Renal cortex interstitium (tissue), 15 donors: ENCODE results near the gene KMT5B. TPM values are rescaled to one million over a fixed set of nuclear protein-coding genes. Genes with fewer than 3 reads are reported as not detected.
"Not testable (repeated sequence)": the region's sequence is repeated elsewhere in the genome, so short reads cannot be mapped to it uniquely, and the experiment has no call there.

ENCODE experiments used
- DNase-seq, 11 donors: peaks; one replicate each; pipeline ENCODE4 v3.0.0-alpha.2; 2013; ENCODE audit warnings: low read depth in 9 of 11, low spot score in 4 of 11; ENCODE audit errors: extremely low read depth in 1 of 11
- long read RNA-seq, 16 experiments: transcript quantifications; one replicate each; lab custom pipeline, GENCODE V29; 2026
- polyA plus RNA-seq, 3 donors: library from polyadenylated mRNA; unstranded; fragments of 120-200 nt; gene quantifications; one replicate each; pipeline ENCODE4 v1.2.1, GENCODE V29; 2013; ENCODE audit not compliant: insufficient read length in 3 of 3

Gene KMT5B
- 10 to 100 TPM; 71.9 to 83.1 (median 80.5) TPM for polyA plus RNA-seq
- long read RNA-seq, donor 1, partial matches to known transcripts, result 5 of 8 reads
- long read RNA-seq, donor 1, other reads (novel, unspliced or antisense), result 0 of 8 reads
- long read RNA-seq, donor 2, partial matches to known transcripts, result 30 of 30 reads
- long read RNA-seq, donor 2, other reads (novel, unspliced or antisense), result 0 of 30 reads
- long read RNA-seq, donor 3, partial matches to known transcripts, result 7 of 7 reads
- long read RNA-seq, donor 3, other reads (novel, unspliced or antisense), result 0 of 7 reads
- long read RNA-seq, donor 4, result 0 reads
- long read RNA-seq, donor 5, result 0 reads
- long read RNA-seq, donor 6, partial matches to known transcripts, result 13 of 24 reads
- long read RNA-seq, donor 6, other reads (novel, unspliced or antisense), result 7 of 24 reads
- long read RNA-seq, donor 7, partial matches to known transcripts, result 6 of 6 reads
- long read RNA-seq, donor 7, other reads (novel, unspliced or antisense), result 0 of 6 reads
- long read RNA-seq, donor 8, partial matches to known transcripts, result 16 of 16 reads
- long read RNA-seq, donor 8, other reads (novel, unspliced or antisense), result 0 of 16 reads
- long read RNA-seq, donor 9, partial matches to known transcripts, result 0 of 6 reads
- long read RNA-seq, donor 9, other reads (novel, unspliced or antisense), result 6 of 6 reads
- long read RNA-seq, donor 10, partial matches to known transcripts, result 0 of 2 reads
- long read RNA-seq, donor 10, other reads (novel, unspliced or antisense), result 0 of 2 reads
- long read RNA-seq, donor 11, partial matches to known transcripts, result 0 of 2 reads
- long read RNA-seq, donor 11, other reads (novel, unspliced or antisense), result 0 of 2 reads
- long read RNA-seq, donor 12, result 0 reads
- long read RNA-seq, donor 13, result 0 reads
- long read RNA-seq, donor 14, partial matches to known transcripts, result 10 of 10 reads
- long read RNA-seq, donor 14, other reads (novel, unspliced or antisense), result 0 of 10 reads
- long read RNA-seq, donor 15, result 0 reads
- long read RNA-seq, donor 16, partial matches to known transcripts, result 22 of 40 reads
- long read RNA-seq, donor 16, other reads (novel, unspliced or antisense), result 15 of 40 reads

DNA sequence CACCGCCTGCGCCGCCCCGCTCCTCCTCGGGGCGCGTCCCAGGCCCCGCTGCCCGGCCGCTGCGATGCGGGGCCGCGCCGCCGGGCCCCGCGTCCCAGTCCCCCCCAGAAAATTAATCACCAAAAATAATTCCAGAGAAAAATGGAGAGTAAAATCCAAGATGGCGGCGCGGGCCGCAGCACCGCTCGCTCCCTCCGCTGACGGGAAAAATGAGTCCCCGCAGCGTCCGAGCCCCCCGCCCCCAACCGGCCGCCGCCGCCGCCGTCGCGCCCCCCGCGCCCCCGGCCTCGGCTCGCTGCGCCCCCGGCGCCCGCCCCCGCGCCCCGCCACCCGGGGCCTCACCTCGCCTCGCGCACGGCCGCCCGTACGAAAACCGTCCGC, at the start of gene KMT5B:
Gene KMT5B (minus strand): TSS at position 162 of the 381 bp plus-strand sequence. CDS start 23,220 bp downstream, outside the sequence.
- DNase-seq, result peak in 8 of 11 donors; percentile 52 to 66 (median 59)

DNA sequence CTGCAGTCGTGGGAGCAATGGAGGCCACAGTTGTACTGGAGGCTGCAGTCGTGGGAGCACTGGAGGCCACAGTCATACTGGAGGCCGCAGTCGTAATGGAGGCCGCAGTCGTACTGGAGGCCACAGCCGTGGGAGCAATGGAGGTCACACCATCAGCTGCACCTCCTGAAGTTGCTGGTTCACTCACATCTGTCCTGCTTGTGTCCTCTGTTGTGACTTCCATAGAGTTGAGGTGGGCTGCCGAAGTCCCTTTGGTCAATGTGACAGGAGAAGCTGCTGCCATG, 49.4 kb upstream of the KMT5B start:
- DNase-seq, result no peak

DNA sequence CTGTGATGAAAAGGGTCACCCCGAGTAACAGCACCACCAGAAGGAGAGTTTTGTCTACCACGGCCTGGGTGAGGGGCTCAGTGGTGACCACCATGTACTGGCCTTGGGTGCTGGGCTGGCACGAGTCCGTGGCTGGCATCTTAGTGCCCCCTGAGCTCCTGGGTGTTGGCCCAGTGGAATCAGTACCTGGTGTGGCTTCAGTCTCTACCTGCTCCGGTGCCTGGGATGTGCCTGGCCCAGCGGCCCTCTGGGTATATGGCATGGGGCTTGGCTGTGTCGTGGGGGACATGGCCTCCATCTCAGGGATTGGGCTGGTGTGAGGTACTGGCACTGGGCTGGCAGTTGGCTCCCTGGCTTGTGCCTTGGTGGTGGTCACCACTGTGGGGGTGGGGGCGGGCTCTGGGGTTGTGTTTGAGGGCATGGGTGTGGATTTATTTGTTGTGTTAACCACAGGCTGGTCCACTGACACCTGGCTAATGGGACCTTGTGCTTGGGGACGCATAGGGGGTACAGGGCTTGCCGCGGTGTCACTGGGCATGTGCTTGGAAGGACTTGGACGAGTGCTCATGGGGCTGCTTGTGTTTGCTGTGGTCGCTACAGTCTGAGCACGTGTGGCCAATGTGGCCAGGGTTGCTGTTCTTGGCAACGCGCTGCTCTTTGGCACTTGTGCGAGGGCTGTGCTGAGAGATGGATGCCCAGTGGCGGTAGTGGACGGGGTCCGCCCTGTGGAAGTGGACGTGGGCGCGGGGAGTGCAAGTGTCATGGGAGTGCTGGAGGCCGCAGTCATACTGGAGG, 48.9 kb upstream of the KMT5B start:
- no peak for DNase-seq

DNA sequence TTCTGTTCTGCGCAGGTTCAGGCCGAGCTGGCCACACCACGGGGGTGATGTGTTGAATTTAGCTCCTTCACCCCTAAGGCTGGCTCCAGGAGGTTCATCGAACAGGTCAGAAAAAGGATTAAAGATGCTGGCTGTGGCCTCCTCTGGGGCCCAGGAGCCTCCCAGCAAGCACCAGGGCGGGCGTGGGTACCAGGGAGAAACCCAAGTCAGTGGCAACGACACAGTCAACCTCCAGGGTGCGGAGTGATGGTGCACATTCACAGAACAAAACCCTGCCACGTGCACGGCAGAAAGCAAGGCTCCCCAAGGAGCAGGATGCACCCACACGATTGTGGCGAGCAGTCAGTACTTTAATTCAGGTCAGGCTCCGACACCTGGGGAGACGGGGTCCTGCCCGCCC, 47.9 kb upstream of the KMT5B start:
- DNase-seq, result no peak

DNA sequence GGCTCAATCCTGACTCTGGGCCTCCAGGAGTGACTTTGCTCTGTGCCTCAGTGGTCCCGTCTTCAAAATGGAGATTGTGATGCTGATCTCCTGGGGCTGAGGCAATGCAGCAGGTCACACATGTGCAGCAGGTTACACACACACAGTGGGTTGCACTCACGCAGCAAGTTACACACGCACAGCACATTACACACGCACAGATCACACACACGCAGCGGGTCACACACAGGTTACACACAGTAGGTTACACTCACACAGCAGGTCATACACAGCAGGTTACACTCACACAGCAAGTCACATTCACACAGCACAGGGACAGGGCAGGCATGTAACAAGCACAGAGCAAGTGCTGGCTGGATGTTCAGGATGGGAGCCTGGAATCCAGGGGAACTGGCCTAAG, 47.4 kb upstream of the KMT5B start:
- DNase-seq, result no peak

DNA sequence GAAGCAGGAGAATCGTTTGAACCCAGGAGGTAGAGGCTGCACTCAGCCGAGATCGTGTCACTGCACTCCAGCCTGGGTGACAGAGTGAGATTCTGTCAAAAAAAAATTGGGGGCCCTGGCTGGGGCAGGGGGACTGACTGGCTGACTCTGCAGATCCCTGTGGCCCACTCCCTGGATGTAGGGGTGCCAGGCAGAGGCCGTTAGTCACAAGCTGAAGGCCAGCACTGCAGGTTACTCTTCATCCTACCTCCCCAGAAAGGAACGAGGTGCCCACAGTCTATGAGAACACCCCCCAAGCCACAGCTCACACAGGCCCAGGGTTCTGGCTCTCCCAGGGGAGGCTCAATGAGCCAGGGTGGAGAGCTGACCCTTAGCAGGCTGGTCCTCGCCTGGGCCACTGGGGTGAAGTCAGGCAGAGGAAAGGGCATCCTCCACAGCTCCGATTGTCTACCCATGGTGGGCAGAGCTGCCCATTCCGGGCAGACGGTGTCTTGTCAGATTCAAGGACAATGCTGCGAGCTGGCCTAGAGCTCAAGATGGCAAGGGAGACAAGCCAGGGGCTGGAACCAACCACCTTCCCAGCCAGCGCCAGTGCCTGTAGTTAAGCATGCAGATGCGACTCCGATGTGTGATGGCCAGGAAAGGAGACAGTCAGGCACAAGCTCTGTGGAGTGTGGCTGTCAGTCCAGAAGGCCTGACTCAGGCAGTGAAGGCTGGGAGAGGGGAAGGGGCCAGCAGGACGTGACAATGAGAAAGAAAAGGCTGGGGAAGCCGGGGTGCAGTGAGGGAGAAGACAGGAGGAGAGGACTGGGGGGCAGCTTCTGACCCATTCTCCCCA, 46.2 kb upstream of the KMT5B start:
- no peak for DNase-seq

DNA sequence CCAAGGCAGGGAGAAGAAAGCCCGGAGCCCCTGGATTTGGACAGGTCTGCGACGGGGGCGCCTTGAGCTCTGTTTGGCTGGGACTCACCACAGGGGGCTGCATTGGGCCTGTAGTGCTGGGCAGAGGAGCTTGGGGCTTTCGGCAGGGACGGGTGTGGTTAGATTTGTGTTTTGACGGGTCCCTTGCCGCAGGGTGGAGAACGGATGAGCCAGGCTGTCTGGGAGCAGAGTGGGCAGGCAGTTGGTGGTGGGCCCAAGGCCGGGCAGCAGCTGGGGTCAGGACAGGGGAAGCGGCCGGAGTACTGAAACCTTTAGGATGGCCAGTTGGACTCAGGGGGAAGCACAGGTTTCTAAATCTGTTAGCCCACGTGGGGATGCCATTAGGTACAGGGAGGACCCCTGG, 45.3 kb upstream of the KMT5B start:
- no peak for DNase-seq

DNA sequence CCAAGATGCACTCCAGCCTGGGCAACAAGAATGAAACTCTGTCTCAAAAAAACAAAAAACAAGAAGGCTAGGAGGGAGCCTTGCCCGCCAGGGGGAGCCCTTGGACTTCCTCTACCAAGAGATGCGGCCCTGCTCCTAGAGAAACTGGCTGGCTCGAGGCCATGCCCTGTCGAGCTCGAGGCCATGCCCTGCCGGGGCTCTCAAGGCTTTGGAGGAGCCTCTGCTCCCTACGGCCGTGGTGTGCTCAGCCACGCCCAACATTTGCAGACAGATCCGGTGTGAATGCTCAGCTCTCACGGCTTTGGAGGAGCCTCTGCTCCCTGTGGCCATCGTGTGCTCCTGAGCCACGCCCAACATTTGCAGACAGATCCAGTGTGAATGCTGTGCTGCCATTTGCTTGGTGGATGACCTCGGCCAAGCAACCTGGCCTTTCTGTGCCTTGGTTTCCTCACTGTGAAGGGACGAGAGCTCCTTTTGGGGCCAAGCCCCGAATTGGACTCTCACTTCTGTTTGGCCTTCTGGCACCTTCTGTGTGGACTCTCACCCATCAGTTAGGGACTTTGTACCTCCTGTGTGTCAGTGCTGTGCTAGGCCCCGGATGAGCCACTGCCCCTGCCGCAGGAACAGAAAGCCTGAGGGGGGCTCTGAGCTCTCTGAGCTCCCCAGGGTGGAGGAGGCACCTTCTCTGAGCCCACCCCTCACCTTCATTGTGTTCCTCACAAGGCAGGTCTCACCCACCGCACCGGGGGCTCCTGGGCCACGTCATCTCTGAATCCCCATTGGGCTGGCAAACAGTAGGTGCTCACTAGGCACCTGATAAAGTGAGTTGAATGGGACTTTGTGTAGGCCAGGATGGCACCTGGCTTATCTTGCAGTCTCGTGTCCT, 44.6 kb upstream of the KMT5B start:
- DNase-seq, result peak; percentile 68 to 87 (median 78)

DNA sequence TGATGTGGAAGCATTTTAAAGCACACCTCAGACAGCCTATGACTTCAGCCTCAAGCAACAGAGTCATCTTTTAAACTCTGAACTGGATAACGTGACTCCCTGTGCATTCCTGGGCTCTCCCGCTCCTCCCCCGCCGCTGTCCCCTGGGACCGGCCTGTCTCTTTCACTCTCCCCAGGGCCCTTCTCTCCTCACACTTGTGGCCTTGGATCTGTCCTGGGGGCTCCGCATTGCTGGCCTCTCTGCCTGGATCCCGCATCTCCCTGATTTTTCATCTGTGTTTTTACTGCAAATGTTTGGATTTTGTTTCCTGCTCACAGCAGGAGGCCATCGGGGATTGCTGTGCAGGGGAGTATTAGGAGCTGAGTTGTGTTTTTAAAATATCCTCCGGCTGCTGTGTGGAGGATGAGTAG, 43.2 kb upstream of the KMT5B start:
- peak in 5 of 11 donors; percentile 26 to 50 (median 39) for DNase-seq

DNA sequence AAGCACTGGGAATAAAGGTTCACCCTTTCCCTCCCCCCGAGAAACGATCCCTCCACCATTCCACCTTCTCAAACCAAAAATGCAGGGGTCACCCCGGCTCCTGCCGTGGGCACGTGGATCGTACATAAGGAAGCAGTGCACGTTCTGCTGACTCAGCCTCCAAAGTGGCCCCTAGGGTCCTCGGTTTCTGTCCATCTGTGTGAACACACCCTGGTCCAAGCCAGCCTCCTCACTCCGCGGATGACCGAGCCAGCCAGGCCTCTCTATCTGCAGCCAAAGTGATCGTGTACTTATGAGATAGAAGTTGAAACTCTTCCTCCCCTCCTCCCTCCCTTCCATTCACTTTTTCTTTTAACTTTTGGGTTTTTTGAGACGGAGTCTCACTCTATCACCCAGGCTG, 42.4 kb upstream of the KMT5B start:
- no peak for DNase-seq

DNA sequence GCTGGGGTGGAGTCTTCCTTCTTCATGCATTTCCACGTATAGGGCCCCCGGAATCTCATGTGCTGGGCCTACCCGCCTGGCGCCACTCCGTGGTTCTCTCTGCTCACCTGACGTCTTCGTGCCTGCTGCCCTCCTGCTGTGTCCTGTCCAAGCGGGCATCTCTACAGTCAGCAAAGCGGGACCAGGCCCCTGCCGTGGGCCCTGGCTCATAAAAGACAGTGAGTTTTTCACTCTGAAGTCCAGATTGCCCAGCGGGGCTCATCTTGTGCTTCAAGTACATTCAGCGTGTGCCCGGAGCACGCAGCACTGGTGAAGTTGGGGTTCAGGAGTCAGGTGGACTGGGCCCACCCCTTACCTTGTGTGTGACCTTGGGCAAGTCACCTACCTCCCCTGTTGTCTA, 41.3 kb upstream of the KMT5B start:
- DNase-seq, result no peak

DNA sequence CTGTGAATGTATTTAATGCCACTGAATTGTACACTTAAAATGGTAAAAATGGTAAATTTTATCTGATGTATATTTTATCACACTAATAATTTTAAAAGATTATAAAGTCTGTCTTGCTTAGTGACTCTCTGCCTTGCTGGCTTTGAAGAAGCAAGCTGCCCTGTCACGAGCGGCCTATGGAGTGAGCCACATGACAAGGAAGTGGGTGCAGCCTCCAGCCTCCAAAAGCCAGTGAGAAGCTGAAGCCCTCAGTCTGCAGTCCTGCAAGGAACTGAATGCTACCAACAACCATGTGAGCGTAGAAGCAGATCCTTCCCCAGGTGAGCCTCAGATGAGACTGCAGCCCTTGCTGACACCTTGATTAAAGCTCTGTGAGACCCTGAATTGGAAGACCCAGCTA, 38.7 kb upstream of the KMT5B start:
- no peak for DNase-seq

DNA sequence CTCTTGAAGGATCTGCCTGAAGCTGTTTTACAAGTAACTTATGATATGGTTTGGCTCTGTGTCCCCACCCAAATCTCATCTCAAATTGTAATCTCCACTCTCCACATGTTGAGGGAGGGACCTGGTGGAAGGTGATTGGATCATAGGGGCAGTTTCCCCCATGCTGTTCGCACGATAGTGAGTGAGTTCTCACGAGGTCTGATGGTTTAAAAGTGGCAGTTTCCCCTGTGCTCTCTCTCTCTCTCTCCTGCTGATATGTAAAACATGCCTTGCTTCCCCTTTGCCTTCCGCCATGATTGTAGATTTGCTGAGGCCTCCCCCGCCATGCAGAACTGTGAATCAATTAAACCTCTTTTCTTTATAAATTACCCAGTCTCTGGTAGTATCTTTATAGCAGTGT, 31.8 kb upstream of the KMT5B start:
- not testable (repeated sequence) for DNase-seq

DNA sequence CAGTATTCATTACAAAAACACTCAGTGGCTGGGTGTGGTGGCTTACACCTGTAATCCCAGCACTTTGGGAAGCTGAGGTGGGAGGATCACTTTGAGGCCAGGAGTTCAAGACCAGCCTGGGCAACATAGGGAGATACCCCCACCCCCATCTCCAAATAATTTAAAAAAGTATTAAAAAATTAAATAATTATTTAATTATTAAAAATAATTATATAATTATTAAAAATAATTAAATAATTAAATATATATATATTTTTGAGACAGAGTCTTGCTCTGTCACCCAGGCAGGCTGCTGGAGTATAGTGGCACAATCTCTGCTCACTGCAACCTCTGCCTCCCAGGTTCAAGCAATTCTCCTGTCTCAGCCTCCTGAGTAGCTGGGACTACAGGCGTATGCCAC, 30.8 kb upstream of the KMT5B start:
- DNase-seq, result not testable (repeated sequence)

DNA sequence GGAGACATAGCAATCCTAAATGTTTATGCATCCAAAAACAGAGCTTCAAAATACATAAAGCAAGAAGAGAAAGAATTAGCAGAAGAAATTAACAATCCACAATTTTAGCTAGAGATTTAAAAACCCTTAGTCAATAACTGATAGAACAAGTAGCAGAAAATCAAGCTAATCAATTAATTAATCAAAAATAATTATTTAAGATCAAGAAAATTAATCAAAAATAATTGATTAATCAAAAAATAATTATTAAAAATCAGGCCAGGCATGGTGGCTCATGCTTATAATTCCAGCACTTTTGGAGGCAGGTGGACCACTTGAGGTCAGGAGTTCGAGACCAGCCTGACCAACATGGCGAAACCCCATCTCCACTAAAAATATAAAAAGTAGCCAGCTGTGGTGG, 29.5 kb upstream of the KMT5B start:
- no peak for DNase-seq

DNA sequence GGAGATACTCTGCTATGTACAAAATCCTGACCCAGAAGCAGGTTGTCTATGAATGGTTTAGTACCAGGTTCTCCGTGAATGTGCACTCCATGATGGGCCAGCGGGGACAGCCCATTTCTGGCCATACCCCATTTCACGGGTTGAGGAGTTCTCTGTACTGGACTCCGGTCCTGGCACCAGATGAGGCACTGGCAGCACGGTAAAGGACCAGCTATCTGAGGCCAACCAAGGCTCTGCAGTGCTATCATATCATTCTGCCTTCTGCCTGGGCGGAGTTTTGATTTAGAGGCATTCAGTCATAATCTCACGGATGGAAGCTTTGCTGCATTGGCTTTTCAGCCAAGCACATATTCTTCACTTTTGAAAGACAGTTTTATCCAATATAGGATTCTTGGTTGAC, 18.5 kb upstream of the KMT5B start:
- no peak for DNase-seq

DNA sequence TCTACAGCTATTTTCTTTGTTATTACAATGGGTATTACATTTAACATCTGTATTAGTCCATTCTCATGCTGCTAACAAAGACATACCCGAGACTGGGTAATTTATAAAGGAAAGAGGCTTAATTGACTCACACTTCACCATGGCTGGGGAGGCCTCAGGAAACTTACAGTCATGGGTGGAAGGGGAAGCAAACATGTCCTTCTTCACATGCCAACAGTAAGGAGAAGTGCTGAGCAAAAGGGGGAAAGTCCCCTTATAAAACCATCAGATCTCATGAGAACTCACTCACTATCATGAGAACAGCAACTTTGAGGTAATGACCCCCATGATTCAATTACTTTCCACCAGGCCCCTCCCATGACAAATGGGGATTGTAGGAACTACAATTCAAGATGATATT, 16.5 kb upstream of the KMT5B start:
- DNase-seq, result no peak
